Measurements from ENCODE around the gene CYP21A2.

CYP21A2 gene

DNA sequence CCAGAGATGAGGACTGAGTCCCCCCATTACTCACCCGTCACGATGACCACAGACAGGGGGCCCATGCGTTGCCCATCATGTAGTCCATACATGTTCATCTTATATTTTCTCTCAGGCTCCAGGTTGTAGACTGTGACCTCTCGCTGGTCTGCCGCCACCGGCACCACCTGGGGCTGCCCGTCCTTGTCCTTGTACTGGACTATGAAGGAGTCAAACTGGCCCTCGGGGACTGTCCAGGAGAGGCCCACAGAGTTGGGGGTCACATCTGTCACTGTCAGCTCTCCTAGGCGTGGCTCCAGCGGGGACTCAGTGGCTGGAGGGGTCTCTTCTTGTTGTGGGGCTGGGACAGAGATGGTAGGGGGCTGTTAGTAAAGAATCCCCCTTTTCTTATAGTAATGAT is 35.4 kb downstream of the CYP21A2 start:
- no peak for TF ChIP-seq TAF1 (IDR thresholded peaks at IDR 0.05; ENCODE audit: low read depth, low read length)
- TF ChIP-seq POU2F2 (IDR thresholded peaks at IDR 0.05; ENCODE audit: low read depth, low read length) = no peak
- TF ChIP-seq PAX5 (IDR thresholded peaks at IDR 0.05; ENCODE audit: insufficient read depth, low read length, severe bottlenecking) = no peak
- no peak for TF ChIP-seq POLR2AphosphoS5 (IDR thresholded peaks at IDR 0.05; ENCODE audit: low read depth, low read length)
- TF ChIP-seq POLR2A (IDR thresholded peaks at IDR 0.05; ENCODE audit: low read depth, low read length) = no peak
- TF ChIP-seq SPI1 (IDR thresholded peaks at IDR 0.05; ENCODE audit: low read depth, low read length) = no peak
- FAIRE-seq = no peak
- no peak for DNase-seq (ENCODE audit: insufficient read length, low spot score)

DNA sequence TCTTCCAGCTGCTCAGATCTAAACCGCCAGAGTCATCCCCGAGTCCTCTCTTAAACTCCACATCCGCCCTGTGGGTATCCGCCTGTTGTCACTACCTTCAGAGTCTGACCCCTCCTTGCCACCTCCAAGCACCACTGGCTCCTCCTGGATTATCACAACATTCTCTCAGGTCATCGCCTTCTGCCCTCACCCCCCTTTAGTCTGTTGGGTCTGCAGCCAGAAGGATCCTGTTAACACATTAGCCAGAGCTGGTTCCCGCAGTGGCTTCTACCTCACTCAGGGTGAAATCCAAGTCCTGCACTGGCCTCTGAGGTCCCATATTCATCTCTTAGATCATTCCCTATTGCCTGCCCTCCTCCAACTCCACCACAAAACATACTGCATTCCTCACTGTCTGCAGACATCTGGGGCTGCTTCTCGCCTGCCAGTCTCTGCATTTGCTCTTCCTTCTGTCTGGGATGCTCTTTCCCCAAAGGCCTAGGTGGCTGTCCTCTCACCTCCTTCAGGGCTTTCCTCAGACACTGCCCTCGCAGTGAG is 36.8 kb downstream of the CYP21A2 start:
- TF ChIP-seq TAF1 (IDR thresholded peaks at IDR 0.05; ENCODE audit: low read depth, low read length) (no peak), POLR2AphosphoS5 (IDR thresholded peaks at IDR 0.05; ENCODE audit: low read depth, low read length) (no peak), PAX5 (IDR thresholded peaks at IDR 0.05; ENCODE audit: insufficient read depth, low read length, severe bottlenecking) (no peak), SPI1 (IDR thresholded peaks at IDR 0.05; ENCODE audit: low read depth, low read length) (no peak), POU2F2 (IDR thresholded peaks at IDR 0.05; ENCODE audit: low read depth, low read length) (no peak)
- no peak for DNase-seq (ENCODE audit: insufficient read length, low spot score)
- FAIRE-seq = no peak

DNA sequence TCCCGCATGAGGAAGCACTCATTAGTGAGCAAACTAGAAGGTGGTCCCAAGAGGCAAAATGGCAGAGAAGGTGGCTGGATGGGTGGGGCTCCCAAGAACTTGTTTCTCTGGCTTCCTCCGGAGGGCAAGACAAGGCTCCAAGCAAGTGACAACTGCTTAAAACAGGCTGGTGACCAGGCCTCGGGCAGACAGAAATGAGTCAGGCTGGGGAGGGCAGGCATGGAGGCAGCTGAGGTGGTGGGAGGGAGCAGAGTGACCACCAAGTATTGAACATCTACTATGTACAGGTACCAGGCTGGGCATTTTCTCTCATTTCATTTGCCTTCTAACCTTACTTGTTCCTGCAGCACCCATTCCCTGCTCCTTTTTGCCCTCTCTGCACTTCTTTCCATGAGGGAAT is 37.6 kb downstream of the CYP21A2 start:
- TF ChIP-seq POLR2AphosphoS5 (IDR thresholded peaks at IDR 0.05; ENCODE audit: low read depth, low read length) (no peak), POLR2A (IDR thresholded peaks at IDR 0.05; ENCODE audit: low read depth, low read length) (no peak), SPI1 (IDR thresholded peaks at IDR 0.05; ENCODE audit: low read depth, low read length) (no peak), POU2F2 (IDR thresholded peaks at IDR 0.05; ENCODE audit: low read depth, low read length) (no peak), TAF1 (IDR thresholded peaks at IDR 0.05; ENCODE audit: low read depth, low read length) (no peak), PAX5 (IDR thresholded peaks at IDR 0.05; ENCODE audit: insufficient read depth, low read length, severe bottlenecking) (no peak)
- FAIRE-seq = no peak

DNA sequence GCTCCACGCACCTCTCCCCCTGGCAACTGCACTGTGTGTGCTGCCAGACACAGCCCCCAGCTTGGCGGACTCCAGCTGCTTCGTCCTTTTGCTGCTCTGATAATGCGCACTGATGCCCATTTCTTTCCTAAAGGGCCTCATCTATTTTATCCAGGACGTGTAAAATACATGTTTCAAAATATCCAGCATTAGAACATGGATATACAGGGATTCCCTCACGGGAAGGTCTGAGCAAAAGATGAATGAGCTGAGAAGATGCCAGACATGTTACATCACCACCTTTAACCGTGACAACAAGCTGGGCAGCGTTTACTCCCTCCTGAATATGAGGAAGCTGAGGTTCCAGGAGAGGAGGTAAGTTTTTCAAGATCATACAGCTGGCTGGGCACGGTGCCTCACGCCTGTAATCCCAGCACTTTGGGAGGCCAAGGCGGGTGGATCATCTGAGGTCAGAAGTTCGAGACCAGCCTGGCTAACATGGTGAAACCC is 38.1 kb downstream of the CYP21A2 start:
- FAIRE-seq (no peak), DNase-seq (ENCODE audit: insufficient read length, low spot score) (no peak)
- TF ChIP-seq POLR2AphosphoS5 (IDR thresholded peaks at IDR 0.05; ENCODE audit: low read depth, low read length) (no peak), SPI1 (IDR thresholded peaks at IDR 0.05; ENCODE audit: low read depth, low read length) (no peak), PAX5 (IDR thresholded peaks at IDR 0.05; ENCODE audit: insufficient read depth, low read length, severe bottlenecking) (no peak), POU2F2 (IDR thresholded peaks at IDR 0.05; ENCODE audit: low read depth, low read length) (no peak), TAF1 (IDR thresholded peaks at IDR 0.05; ENCODE audit: low read depth, low read length) (no peak), POLR2A (IDR thresholded peaks at IDR 0.05; ENCODE audit: low read depth, low read length) (no peak)

More for the DNA sequence above, 37.6 kb downstream of the CYP21A2 start:
- DNase-seq (ENCODE audit: insufficient read length, low spot score) = no peak

DNA sequence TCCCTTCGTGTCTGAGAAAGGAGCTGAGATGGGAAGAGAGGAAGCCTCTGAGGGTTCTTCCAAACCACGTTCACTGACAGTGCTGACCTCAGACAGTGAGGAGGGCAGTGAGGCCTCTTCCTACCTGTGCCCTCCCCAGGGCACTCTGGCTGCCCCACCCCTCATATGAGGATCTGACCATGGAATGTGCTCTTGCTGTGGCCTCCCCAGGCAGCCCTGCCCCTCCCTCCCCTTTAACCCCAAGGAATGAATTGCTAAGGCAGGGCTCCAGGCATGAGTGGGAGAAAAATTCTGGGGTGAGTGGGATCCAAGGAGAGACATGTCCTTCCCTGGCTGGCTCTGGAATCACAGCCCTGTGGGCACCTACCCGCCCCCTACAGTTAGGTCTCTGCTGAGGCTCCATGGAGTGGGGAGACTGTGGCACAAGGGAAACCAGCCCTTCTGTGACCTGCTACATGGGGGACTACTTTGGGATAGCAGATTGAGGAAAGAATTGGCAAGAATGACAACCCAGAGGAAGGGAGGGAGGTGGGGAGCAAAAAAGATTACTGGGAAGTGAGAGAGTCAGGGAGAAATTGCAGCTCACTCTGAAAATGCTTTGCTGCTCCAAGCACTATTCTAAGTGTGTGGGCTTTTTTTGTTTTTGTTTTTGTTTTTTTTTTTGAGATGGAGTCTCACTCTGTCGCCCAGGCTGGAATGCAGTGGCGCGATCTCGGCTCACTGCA is 41.5 kb downstream of the CYP21A2 start:
- DNase-seq (ENCODE audit: insufficient read length, low spot score) = no peak
- TF ChIP-seq SPI1 (IDR thresholded peaks at IDR 0.05; ENCODE audit: low read depth, low read length) (no peak), PAX5 (IDR thresholded peaks at IDR 0.05; ENCODE audit: insufficient read depth, low read length, severe bottlenecking) (no peak), POU2F2 (IDR thresholded peaks at IDR 0.05; ENCODE audit: low read depth, low read length) (no peak), POLR2A (IDR thresholded peaks at IDR 0.05; ENCODE audit: low read depth, low read length) (no peak), POLR2AphosphoS5 (IDR thresholded peaks at IDR 0.05; ENCODE audit: low read depth, low read length) (no peak), TAF1 (IDR thresholded peaks at IDR 0.05; ENCODE audit: low read depth, low read length) (no peak)
- no peak for FAIRE-seq

DNA sequence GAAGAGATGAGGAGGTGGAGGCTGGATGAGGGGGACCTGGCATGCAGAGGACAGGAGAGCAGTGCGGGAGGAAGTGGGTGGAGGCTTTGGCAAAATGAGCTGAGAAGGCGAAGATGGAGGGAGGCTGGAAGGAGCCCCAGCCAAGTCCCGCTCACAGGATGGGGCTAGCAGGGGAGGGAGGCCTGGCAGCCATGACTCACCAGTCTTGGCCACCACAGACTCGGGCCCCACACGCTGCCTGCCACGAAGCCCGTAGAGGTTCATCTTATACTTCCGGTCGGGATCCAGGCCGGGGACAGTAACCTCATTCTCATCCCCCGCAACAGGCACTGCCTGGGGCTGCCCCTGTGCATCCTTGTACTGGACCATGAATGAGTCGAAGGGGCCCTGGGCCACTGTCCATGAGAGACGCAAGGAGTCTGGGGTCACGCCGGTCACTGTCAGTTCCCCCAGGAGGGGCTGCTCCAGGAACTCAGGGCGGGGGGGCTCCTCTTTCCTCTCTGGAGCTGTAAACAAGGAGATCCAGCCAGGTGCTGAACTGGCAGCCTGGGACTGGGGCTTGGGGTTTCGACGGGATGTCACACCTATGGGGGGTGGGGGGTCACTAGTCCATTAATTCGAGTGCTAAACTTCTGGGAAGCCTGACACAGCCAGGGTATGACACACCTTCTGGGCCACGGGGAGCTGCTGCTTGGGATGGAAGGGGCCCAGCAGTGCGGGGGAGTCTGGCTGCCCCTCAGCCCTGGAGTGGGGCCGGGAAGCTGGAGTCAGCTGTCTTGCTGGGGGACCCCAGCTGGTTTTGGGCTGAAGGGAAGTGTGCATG is 43.2 kb downstream of the CYP21A2 start:
- DNase-seq (ENCODE audit: insufficient read length, low spot score) = no peak
- no peak for FAIRE-seq

DNA sequence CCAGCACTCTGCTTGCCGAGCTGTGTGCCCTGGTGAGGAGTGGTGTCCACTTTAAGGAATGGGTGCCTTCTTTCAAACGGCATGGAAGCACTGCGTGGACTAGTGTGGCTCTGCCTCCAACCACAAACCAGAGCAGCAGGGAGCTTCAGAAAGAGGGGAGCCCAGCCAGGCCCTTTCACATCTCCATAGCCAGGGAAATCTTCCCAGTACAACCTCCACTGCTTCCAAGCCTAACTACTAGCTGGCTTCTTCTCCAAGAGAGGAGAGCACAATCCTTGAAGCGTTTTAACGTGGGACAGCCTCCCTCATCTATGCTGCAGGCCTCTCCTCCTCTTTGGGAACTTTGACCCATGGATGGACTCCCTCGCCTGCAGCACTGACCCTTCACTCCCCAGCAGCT is 44.3 kb downstream of the CYP21A2 start:
- DNase-seq (ENCODE audit: insufficient read length, low spot score) (no peak), FAIRE-seq (no peak)
- TF ChIP-seq PAX5 (IDR thresholded peaks at IDR 0.05; ENCODE audit: insufficient read depth, low read length, severe bottlenecking) = no peak
- TF ChIP-seq POLR2AphosphoS5 (IDR thresholded peaks at IDR 0.05; ENCODE audit: low read depth, low read length) = no peak

More for the DNA sequence above, 43.2 kb downstream of the CYP21A2 start:
- TF ChIP-seq SPI1 (IDR thresholded peaks at IDR 0.05; ENCODE audit: low read depth, low read length) = no peak
- no peak for TF ChIP-seq TAF1 (IDR thresholded peaks at IDR 0.05; ENCODE audit: low read depth, low read length)
- TF ChIP-seq POU2F2 (IDR thresholded peaks at IDR 0.05; ENCODE audit: low read depth, low read length) = no peak
- TF ChIP-seq POLR2A (IDR thresholded peaks at IDR 0.05; ENCODE audit: low read depth, low read length) = no peak
- no peak for TF ChIP-seq PAX5 (IDR thresholded peaks at IDR 0.05; ENCODE audit: insufficient read depth, low read length, severe bottlenecking)
- no peak for TF ChIP-seq POLR2AphosphoS5 (IDR thresholded peaks at IDR 0.05; ENCODE audit: low read depth, low read length)

DNA sequence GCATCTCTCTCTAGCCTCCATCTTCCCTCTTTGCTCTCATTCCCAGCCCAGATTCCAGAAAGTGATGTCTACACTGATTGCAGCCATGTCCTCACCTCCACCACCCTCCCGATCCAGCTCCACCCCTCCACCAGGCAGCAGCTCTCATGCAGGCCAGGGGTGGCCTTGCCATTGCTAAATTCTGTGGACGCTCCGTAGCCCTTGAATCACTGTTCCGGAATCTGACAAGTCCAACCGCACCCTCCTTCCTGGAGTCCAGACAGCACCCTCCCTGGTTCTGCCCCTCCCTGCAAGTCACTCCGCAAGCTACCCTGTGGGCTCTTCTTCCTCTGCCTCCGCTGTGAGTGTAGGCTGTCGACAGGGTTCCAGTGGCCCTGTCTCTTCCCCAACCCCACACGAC is 44.7 kb downstream of the CYP21A2 start:
- DNase-seq (ENCODE audit: insufficient read length, low spot score) (no peak), FAIRE-seq (no peak)

More for the DNA sequence above, 44.7 kb downstream of the CYP21A2 start:
- TF ChIP-seq TAF1 (IDR thresholded peaks at IDR 0.05; ENCODE audit: low read depth, low read length) = no peak
- no peak for TF ChIP-seq POLR2AphosphoS5 (IDR thresholded peaks at IDR 0.05; ENCODE audit: low read depth, low read length)
- no peak for TF ChIP-seq PAX5 (IDR thresholded peaks at IDR 0.05; ENCODE audit: insufficient read depth, low read length, severe bottlenecking)
- no peak for TF ChIP-seq POLR2A (IDR thresholded peaks at IDR 0.05; ENCODE audit: low read depth, low read length)
- no peak for TF ChIP-seq SPI1 (IDR thresholded peaks at IDR 0.05; ENCODE audit: low read depth, low read length)
- TF ChIP-seq POU2F2 (IDR thresholded peaks at IDR 0.05; ENCODE audit: low read depth, low read length) = no peak

Data from GM12891 (cell line).